Gastroesophageal sphincter (tissue), 4 donors: ENCODE measurements around the gene SIGLEC8. TPM values are rescaled to one million over a fixed set of nuclear protein-coding genes. Genes with fewer than 3 reads are reported as not detected.
"Not testable (repeated sequence)": the region's sequence is repeated elsewhere in the genome, so short reads cannot be mapped to it uniquely, and the experiment has no call there.

Experiments used
- ATAC-seq: fragments of 150-250 bp; one replicate; pipeline ENCODE4 v1.9.1; 2016; ENCODE audit warnings: mild to moderate bottlenecking, moderate library complexity
- H3K27ac ChIP-seq, 4 donors: fragments of 200-600 bp; sonication (generic) in 3 of 4; 1 replicate in 3 of 4; 2 replicates in 1 of 4; pipeline ENCODE4 v1.5.1; 2016 to 2019
- H3K27me3 ChIP-seq: fragments of 200-600 bp; sonication (generic); one replicate; pipeline ENCODE4 v1.5.1; 2019
- H3K36me3 ChIP-seq, 2 donors: fragments of 200-600 bp; sonication (generic); one replicate each; pipeline ENCODE4 v1.5.1; 2019; ENCODE audit warnings: control low read depth in 1 of 2
- H3K4me1 ChIP-seq, 3 donors: fragments of 200-600 bp; sonication (generic); 1 replicate in 2 of 3; 2 replicates in 1 of 3; pipeline ENCODE4 v1.5.1; 2016 to 2019; ENCODE audit warnings: control low read depth in 2 of 3
- H3K4me3 ChIP-seq, 2 donors: fragments of 200-600 bp; sonication (generic); one replicate each; pipeline ENCODE4 v1.5.1; 2019; ENCODE audit warnings: mild to moderate bottlenecking in 1 of 2, moderate library complexity in 1 of 2
- H3K9me3 ChIP-seq, 3 donors: fragments of 200-600 bp; sonication (generic); one replicate each; pipeline ENCODE4 v1.5.1; 2017 to 2019; ENCODE audit warnings: control low read depth in 2 of 3
- CTCF ChIP-seq, 4 experiments: fragments of 200-600 bp in 2 of 4; fragments of 450-650 bp in 2 of 4; sonication (generic) in 1 of 4; IDR thresholded peaks; one replicate each; pipeline ENCODE4 v1.5.1; 2017 to 2019; ENCODE audit warnings: antibody characterized with exemption in 4 of 4, mild to moderate bottlenecking in 2 of 4, moderate library complexity in 2 of 4
- EP300 ChIP-seq: sonication (generic); formaldehyde crosslinking; IDR thresholded peaks from one replicate; pipeline ENCODE4 v1.6.1; 2017; ENCODE audit warnings: antibody characterized with exemption, mild to moderate bottlenecking
- POLR2A ChIP-seq, 2 donors: fragments of 450-650 bp; IDR thresholded peaks; one replicate each; pipeline ENCODE4 v1.6.1; 2017; ENCODE audit warnings: antibody characterized with exemption in 2 of 2, mild to moderate bottlenecking in 2 of 2, moderate library complexity in 1 of 2
- POLR2AphosphoS5 ChIP-seq: sonication (generic); formaldehyde crosslinking; IDR thresholded peaks from one replicate; pipeline ENCODE4 v1.6.1; 2017; ENCODE audit warnings: antibody characterized with exemption
- WGBS, 2 donors: methylation state at CpG; one replicate each; pipeline ENCODE4 v1.1.5; 2018; ENCODE audit warnings: low coverage in 1 of 2; 5-methylcytosine and 5-hydroxymethylcytosine counted together
- total RNA-seq, 4 donors: library from RNA; depleted of rRNA; stranded (reverse); fragments of >200 nt; gene quantifications; one replicate each; pipeline ENCODE4 v1.1.0, GENCODE V29; 2016

The SIGLEC8 gene
- total RNA-seq, 4 donors from 2014 or later = 0.25 to 1.4 (median 0.54) TPM; not detected in 1

GRCh38 chr19:51448411-51449016 lies 9.7 kb downstream of the SIGLEC8 start:
- no peak overlapping the region for H3K4me3 ChIP-seq
- TF ChIP-seq POLR2A (IDR thresholded peaks at IDR 0.05) (no peak), POLR2AphosphoS5 (no peak), CTCF (IDR thresholded peaks at IDR 0.05) (no peak), EP300 (no peak)
- 65 to 72% methylated on average over 8 to 13 of the region's 13 CpGs for WGBS, 2 donors
- no peak for ATAC-seq
- H3K27ac ChIP-seq = no peak overlapping the region
- H3K4me1 ChIP-seq = no peaks in the 10 kb centered on the region
- peaks cover 65% of the 10 kb centered on the region for H3K27me3 ChIP-seq
- no peaks in the 10 kb centered on the region for H3K36me3 ChIP-seq
- H3K9me3 ChIP-seq = peaks cover 0 to 4% (median 0%) of the 10 kb centered on the region in 3 donors

- ATAC-seq = no peak
- peaks cover 0 to 4% (median 0%) of the 10 kb centered on the region in 3 donors for H3K9me3 ChIP-seq
- WGBS, 2 donors = 67 to 89% methylated on average over 1 to 5 of the region's 7 CpGs
- H3K27me3 ChIP-seq = peaks cover 65% of the 10 kb centered on the region
- H3K4me1 ChIP-seq = no peaks in the 10 kb centered on the region
- H3K4me3 ChIP-seq = no peak overlapping the region
- TF ChIP-seq EP300 = no peak
- no peak for TF ChIP-seq POLR2AphosphoS5
- no peak for TF ChIP-seq CTCF (IDR thresholded peaks at IDR 0.05)
- no peak for TF ChIP-seq POLR2A (IDR thresholded peaks at IDR 0.05)
- H3K36me3 ChIP-seq = no peaks in the 10 kb centered on the region
- no peak overlapping the region for H3K27ac ChIP-seq
Observed at GRCh38 chr19:51448011-51448410, 10.2 kb downstream of the SIGLEC8 start.

GRCh38 chr19:51447510-51447909 lies 10.7 kb downstream of the SIGLEC8 start:
- ATAC-seq, H3K4me3 ChIP-seq, H3K27ac ChIP-seq, H3K36me3 ChIP-seq, H3K9me3 ChIP-seq, H3K4me1 ChIP-seq: not testable (repeated sequence)
- H3K27me3 ChIP-seq = peaks cover 66% of the 10 kb centered on the region
- WGBS, 2 donors = 63 to 80% methylated on average over 1 to 3 of the region's 3 CpGs

- 33 to 58% methylated on average over 1 to 23 of the region's 31 CpGs for WGBS, 2 donors
- no peak overlapping the region for H3K4me3 ChIP-seq
- no peak for TF ChIP-seq POLR2AphosphoS5
- no peak for TF ChIP-seq EP300
- no peak for TF ChIP-seq POLR2A (IDR thresholded peaks at IDR 0.05)
- no peak for TF ChIP-seq CTCF (IDR thresholded peaks at IDR 0.05)
Observed at GRCh38 chr19:51441410-51442390, 16.6 kb downstream of the SIGLEC8 start.

GRCh38 chr19:51440846-51441409 lies 17.3 kb downstream of the SIGLEC8 start:
- WGBS, 2 donors = 45 to 67% methylated on average over 3 to 8 of the region's 11 CpGs

More at GRCh38 chr19:51441410-51442390, 16.6 kb downstream of the SIGLEC8 start:
- H3K4me1 ChIP-seq = no peaks in the 10 kb centered on the region
- no peak overlapping the region for H3K27ac ChIP-seq
- H3K9me3 ChIP-seq = no peaks in the 10 kb centered on the region
- peaks cover 76% of the 10 kb centered on the region for H3K27me3 ChIP-seq
- H3K36me3 ChIP-seq = no peaks in the 10 kb centered on the region
- ATAC-seq = no peak

More at GRCh38 chr19:51440846-51441409, 17.3 kb downstream of the SIGLEC8 start:
- Histone ChIP-seq H3K4me1 (no peaks in the 10 kb centered on the region), H3K4me3 (no peak overlapping the region), H3K27ac (no peak overlapping the region), H3K9me3 (no peaks in the 10 kb centered on the region), H3K27me3 (peaks cover 80% of the 10 kb centered on the region), H3K36me3 (no peaks in the 10 kb centered on the region)
- no peak for ATAC-seq
- TF ChIP-seq EP300 (no peak), CTCF (IDR thresholded peaks at IDR 0.05) (no peak)
